Measurements from ENCODE around the gene USP34.

USP34 gene

DNA sequence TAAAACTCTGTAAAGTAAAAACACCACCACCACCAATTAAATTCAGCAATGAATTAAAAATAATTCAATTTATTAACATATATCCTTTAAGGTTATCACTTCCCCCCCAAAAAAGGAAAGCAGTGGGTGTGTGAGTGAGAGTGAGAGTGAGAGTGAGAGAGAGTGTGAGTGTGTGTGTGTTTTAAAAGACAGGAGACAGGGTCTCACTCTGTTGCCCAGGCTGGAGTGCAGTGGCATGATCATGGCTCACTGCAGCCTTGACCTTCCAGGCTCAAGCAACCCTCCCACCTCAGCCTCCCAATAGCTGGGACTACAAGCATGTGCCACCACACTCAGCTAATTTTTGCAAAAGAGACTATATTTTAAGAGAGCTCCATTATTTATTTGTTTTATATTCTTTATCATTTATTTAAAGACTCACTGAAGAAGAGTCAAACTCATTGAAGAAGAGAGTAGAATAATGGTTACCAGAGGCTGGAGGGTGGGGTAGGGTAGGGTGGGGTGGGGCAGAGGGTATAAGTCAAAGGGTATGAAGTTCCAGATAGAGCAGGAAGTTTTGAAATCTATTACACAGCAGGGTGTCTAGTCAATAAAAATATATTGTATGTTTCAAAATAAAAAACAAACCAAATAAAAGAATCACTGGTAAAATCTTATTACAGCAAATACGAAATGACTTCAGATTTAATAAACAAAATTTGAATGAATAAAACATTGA, 187.3 kb downstream of the USP34 start:
- no peak for DNase-seq

DNA sequence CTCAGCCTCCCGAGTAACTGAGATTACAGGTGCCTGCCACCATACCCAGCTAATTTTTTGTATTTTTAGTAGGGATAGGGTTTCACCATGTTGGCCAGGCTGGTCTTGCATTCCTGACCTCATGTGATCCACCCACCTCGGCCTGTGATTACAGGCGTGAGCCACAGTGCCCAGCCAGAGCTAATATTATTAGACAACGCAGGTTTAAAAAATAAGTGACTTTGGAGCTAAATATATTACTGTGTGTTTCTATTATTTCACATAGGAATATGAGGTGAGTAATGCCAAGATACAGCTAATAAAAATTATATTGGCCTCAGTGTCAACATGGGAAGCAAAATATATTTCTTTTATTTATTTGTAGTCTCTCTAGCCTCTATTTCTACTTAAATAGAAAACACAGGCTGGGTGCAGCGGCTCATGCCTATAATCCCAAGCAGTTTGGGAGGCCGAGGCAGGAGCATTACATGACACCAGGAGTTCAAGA, 188.7 kb downstream of the USP34 start:
- DNase-seq, result no peak

DNA sequence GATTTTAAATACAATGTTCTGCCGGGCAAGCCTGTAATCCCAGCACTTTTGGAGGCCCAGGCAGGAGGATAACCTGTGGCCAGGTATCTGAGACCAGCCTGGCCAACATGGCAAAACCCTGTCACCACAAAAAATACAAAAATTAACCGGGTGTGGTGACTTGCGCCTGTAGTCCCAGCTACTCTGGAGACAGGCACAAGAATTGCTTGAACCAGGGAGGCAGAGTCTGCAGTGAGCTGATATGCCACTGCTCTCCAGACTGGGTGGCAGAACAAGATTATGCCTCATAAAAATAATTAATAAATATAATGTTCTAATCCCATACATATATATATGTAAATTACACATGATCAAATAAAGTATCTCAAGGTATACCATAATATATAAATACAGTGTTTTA, 189.6 kb downstream of the USP34 start:
- no peak for DNase-seq

DNA sequence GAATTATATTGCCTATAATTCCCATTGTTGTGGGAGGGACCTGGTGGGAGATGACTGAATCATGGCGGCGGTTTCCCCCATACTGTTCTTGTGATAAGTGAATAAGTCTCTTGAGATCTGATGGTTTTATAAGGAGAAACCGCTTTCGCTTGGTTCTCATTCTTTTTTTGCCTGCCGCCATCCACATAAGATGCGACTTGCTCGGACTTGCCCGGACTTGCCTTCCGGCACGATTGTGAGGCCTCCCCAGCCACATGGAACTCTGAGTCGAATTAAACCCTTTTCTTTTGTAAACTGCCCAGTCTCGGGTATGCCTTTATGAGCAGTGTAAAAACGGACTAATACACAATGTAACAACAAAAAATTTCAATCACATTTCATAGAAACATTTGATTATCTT, 193.1 kb downstream of the USP34 start:
- DNase-seq, result no peak

DNA sequence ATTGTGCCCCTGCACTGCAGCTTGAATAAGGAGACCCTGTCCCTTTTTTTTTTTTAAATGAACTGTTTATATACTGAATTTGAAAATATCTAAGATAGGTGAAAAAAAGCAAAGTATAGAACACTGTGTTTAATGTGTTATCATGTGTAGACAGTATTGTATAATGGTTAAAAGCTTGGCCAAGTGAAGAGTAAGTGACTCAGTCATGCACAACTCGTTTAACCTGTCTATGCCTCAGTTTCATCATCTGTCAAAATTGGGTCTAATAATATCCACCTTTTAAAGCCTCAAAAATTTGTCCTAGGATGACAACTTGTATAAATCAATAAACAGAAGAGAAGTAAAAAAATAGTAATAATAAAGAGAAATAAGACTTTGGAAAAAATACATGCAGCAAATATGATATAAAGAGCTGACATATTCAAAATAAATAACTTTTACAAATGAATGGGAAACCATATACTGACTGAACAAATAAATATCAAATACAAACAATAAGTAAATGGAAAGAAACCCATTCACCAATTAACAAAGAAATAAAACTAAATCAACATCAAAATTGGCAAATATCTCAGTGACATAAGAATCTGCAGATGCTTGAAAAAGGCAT, 195.2 kb downstream of the USP34 start:
- no peak for DNase-seq

DNA sequence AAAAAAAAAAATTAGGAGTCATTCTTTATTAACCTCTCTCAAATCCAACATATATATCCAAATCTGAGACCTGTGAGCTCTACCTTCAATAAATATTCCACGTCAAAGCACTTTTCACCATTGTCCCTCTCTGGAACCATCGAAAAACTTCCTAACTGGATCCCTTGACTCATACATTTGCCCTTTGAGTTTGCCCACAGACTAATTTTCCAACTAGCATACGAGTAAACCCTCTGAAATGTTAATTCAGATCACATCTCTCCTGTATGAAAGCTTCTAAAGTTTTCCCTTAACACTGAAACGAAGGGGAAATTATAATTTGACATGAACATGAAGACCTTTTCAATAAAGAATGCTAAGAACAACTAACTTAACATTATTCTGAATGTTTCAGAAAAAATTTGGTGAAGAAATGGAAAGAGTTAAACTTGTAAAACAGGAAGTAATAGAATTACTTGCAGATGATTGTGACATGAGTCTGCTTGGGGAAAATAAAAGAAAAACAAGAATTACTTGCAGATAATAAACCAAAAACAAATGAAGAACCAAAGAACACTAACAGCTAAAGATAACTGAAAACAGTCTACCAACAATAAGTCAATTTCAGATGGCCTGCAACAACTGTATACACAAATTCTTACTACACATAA, 198.3 kb downstream of the USP34 start:
- DNase-seq, result no peak

DNA sequence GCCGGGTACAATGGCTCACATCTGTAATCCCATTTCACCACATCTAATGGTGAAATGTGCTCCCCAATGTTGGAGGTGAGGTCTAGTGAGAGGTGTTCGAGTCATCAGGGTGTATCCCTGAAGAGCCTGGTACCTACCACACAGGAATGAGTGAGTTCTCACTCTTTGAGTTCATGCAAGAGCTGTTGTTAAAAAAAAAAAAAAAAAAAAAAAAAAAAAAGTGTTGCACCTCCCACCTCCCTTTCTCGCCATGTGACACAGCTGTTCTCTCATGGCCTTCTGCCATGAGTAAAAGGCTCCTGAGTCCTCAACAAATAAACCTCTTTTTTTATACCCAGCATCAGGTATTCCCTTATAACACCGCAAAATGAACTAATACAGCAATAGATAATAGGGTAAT, 202.6 kb downstream of the USP34 start:
- no peak for DNase-seq

DNA sequence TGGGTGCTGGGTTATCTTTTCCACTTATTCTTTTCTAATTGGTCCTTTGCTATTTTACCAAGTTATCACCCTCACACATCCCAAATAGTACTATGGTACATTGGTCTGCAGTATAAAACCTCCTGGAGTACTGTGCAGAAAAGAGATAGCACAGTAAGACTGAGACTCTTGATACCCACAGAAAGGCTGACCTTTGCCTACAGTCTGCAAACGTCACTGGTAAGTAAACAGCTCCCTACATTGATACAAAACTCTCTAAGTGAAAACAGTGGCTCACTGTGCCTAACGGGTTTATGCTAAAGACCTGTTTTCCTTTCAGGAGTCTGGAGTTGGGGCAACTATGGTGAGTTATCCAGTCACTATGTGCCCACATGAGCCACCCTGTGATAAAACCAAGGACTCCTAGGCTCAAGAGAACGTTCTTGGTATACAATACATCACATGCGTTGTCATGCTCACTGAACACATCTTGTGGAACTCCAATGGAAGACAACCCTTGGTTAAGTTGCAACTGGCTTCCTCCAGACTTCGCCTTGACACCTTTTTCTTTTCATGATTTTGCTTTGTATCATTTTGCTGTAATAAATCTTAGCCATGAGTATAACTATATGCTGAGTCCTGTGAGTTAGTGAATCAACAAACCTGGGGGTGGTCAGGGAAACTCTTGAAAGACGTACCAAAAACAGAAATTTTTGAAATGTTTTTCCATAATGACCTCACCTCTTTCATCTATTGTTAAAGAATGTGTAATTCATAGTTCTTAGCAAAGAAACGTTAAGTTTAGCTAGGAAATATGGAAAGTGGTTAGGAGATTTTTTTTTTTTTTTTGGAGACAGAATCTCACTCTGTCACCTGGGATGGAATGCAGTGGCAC, 204.0 kb downstream of the USP34 start:
- no peak for DNase-seq

DNA sequence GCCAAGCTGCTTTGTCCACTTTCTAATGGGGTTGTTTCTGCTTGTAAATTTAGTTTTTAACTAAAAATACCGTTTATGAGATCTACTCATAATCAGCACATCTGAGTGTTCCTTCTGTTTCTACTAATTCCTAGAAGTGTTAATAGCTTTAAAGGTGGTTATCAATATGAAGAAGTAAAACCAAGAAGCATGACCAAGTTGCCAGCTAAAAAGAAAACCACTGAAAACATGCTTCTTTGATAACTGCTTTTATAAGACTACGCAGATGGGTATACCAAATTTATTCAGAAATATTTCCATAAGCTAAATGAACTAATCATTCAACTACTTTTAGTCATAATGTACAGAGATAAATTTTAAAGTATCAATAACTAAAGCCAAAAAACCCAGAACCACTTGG, 207.1 kb downstream of the USP34 start:
- DNase-seq, result no peak

DNA sequence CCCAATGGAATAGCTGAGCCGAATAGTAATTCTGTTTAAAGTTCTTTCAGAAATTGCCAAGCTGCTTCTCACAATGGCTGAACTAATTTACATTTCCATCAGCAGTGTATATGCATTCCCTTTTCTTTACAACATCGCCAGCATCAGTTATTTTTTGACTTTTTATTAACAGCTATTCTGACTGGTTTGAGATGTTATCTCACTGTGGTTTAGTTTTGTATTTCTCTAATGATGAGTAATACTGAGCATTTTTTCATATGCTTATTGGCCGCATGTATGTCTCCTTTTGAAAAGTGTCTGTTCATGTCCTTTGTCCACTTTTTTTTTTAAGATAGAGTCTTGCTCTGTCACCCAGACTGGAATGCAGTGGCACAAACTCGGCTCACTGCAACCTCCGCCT, 208.2 kb downstream of the USP34 start:
- DNase-seq, result no peak

DNA sequence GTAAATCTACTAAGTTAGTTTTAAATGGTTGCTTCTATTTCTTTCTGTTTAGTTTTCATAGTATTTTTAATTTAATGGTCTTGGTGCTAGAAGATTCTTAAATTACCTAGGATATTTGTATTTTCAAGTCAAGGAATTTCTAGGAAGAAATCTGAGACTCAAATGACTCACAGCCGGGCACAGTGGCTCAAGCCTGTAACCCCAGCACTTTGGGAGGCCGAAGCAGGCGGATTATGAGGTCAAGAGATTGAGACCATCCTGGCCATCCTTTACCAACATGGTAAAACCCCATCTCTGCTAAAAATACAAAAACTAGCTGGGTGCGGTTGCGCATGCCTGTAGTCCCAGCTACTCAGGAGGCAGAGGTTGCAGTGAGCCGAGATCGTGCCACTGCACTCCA, 213.4 kb downstream of the USP34 start:
- DNase-seq, result no peak

DNA sequence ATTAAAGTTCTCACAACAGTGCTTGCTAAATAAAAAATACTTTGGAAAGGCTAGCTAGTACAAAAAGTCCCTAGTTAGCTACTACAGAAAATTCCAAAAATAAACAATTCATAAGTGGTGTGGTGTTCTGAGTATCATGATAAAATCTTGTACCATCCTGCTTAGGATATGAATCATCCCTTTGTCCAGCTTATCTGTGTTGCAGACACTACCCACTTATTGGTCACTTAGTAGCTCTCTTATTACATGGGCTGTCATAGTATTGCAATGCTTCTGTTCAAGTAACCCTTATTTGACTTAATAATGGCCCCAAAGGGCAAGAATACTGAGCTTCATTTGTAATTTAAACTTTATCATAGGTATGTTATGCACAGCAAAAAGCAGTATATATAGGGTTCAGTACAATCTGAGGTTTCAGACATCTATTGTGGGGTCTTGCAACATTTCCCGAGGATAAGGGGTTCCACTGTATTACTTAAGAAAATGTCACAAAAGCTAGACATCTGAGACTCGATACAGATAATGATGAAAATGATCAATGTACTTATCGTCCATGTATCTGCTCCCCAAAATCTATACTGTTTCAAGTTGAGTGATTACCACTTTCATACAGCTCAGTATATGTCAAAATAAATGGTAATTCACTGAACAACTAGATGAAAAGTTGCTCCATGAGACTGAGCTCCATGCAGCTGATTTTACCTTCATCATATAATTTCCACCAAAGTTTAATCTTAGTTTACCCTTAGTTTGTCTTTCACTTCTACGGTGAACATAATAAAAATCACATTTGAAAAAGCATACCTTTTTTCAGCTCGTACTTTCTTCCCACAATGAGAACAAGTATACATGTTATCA, 215.1 kb downstream of the USP34 start:
- no peak for DNase-seq

DNA sequence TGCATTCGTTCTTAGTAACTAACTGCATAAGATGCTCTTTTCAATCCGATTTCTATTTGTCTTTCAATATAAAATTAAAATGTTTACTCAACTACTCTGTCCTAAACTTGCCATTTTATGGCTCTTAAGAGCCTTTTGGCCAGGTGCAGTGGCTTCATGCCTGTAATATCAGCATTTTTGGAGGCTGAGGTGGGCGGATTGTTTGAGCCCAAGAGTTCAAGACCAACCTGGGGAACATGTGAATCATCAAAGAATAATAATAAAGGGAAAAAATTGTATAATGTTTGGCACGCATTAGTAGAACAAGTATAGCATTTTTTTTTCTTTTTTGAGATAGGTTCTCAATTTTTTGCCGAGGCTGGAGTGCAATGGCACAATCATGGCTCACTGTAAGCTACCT, 216.4 kb downstream of the USP34 start:
- DNase-seq, result no peak

DNA sequence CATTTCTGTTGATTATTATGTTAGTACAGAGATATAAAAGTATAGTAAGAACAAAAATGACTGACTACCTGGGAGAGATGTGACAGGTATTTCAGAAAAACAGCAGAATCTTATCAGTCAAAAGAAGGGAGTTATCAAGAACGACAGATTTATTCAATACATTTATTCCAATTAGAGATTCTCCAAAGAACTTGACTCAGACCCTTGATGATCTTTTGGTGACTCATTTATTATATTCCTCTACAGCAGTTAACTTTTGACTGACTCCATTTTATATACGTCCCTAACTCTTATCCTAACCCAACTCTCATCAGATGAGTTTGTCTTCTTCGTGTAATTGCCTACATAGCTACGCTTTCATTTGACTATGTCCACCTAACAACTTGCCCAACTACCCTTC, 217.8 kb downstream of the USP34 start:
- no peak for DNase-seq

DNA sequence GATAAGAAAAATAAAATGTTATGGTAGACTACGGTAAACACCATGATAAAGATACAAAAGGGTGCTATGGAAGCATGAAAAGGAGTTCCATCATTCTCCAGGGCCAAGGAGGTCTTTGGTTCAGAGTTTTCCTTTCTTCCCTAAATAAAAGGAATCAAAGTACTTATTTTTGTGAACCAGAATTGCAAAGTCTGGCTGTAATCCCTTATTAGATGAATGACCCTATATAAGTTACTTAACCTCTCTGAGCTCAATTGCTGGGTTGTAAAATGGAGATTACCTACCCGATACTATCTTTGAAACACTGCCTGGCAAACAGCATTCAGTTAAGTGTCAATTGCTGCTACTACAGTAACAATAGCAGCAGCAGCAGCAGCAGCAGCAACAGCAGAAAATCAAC, 218.9 kb downstream of the USP34 start:
- DNase-seq, result no peak

DNA sequence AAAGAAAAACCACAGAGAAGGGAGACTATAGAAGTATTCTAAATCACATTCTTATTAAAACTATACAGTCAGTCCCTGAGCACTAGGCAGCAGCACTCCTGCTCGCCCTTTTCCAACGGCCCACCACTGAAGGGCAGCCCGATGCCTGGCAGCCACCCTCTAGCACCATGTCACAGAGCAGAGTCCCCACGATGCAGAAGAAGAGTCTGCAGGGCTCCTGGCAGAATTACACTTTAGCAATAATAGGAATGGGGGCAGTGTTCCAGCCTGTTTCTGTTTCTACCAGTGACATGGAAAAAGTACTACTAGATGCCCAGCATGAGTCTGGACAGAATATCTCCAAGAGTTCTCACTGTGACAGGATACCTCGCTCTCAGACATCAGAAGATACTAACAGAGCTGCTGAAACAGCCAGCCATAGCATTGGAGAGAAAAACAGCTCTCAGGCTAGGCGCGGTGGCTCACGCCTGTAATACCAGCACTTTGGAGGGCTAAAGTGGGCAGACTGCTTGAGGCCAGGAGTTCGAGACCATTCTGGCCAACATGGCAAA, 221.3 kb downstream of the USP34 start:
- DNase-seq, result no peak

DNA sequence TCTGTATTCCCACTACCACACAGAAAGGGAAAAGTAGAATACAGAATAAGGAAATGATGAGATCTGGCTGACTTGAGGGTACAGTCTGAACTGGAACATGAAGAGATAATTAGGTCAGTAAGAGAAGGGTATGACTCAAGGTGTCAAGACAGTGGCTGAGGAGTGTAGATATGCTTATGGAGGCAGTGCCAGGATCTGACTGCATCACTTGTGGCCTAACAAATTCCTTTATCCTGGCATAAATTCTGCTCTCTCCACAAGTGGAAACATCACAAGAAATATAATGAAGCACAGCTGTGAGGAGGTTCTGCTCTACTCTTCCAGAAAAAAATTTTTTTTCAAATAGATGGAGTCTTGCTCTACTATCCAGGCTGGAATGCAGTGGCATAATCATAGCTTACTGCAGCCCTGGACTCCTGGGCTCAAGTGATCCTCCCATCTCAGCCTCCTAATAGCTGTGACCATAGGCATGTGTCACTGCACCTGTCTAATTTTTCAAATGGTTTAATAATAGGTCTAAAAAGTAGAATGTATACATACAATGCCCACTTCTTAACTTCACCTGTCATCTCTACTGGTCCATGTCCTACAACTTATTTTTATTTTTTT, 223.6 kb downstream of the USP34 start:
- DNase-seq, result no peak

DNA sequence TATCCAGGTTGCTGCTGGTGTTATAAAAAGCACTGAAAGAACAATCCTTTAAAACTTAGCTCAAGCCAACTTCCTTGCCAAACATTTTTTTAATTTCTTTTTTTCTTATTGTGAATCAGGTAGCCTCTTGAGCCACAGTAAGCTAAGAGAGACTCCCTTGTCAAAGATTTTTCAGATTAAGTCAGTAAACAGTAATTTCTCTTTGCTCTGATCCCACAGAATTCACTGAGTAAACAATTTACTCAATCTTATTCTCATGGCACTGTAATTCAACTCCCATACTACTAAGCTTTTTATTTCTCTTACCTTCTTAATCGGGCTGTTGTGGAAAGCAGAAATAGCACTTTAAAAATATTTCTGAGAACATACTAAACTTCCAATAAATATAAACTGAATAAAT, 226.2 kb downstream of the USP34 start:
- no peak for DNase-seq

DNA sequence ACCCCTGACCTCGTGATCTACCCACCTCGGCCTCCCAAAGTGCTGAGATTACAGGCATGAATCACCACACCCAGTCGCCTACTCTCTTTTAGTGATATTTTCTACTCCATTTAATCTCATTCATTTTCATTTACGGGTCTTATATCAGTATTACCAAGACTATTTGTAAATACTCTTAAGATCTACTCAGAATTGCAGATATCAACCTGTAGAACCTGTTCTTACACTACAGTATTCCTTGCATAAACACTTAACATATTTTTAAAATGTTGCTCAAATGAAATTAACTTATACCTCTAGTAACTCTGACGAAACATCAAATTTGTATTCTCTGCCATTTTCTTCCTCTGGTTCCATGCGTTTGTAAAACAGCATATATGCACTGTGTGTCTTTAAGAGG, 229.6 kb downstream of the USP34 start:
- no peak for DNase-seq

DNA sequence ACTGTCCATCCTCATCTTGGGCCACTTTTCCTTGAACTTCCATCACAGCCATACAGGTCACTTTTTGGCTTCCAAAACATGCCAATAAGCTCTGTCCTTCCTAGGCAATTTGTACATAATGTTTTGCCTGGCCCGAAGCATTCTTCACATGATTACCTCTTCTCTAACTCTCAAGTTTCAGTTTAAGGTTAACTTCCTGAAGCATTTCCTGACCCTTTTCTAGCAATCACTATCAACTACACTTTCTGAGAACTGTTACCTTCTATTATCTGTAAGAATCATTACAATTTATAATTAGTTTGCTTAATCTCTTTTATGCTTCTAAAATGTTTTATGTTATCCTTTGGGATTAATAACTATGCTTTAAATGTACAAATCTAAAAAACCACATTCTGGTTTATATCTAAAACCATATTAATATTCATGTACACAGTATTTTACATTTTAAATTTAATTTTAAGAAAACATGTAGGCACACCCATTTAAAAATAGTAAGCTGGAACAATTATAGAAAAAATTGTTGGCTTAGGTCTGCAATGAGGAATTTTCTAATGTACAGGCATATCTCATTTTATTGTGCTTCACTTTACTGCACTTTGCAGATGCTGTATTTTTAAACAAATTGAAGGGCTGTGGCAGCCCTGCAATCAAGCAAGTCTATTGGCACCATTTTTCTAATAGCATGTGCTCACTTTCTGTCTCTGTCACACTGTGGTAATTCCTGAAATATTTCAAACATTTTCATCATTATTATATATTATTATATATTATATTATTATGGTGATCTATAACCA, 232.5 kb downstream of the USP34 start:
- no peak for DNase-seq

DNA sequence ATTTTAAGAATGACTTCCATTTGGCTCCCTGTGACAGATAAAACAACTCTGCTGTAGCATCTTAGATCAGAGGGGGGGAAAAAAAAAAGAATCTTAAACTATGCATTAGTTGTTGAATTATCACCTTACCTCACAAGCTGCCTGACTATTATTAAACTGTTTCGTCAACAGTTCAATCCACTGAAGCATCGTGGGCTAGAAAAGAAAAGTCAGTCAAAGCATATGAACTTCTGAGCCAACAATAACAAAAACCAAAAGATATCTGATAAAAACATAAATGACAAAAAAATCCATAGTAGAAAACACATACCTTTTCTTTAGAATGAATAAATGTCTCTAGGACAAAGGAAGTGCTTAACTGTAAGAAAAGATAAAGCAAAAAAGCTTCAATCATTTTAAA, 235.2 kb downstream of the USP34 start:
- DNase-seq, result no peak

All from CD4-positive, alpha-beta T cell treated with Interleukin-21 for 1 hour (primary cell).